ENCODE measurements around the gene FHIT. TPM values are rescaled to one million over a fixed set of nuclear protein-coding genes. Genes with fewer than 3 reads are reported as not detected.

FHIT gene
- total RNA-seq, 4 donors from 2014 or later, result 7.5 to 20.1 (median 13.5) TPM

- no peaks in the 10 kb centered on the region for H3K27me3 ChIP-seq
- 77% methylated on average over 5 of the region's 5 CpGs; no CpG with 5 or more reads in 1 of the 2 donors for WGBS, 2 donors (ENCODE audit: low coverage in 1 of 2)
- H3K9me3 ChIP-seq, result no peaks in the 10 kb centered on the region
- intact Hi-C loops (cut with DNase I; ENCODE audit: low total_unique reads) (no loop called here), in situ Hi-C loops (cut with MboI; ENCODE audit: low pct_ligation_motif_present in 1 of 4, low pct_unique_long_range_greater_than_20kb in 1 of 4, low sequenced_read_pairs in 3 of 4) (no loop called here)
- TF ChIP-seq POLR2AphosphoS5 (IDR thresholded peaks at IDR 0.05), result no peak
- TF ChIP-seq POLR2A (IDR thresholded peaks at IDR 0.05), result no peak
- TF ChIP-seq CTCF (IDR thresholded peaks at IDR 0.05), result no peak
- no peaks in the 10 kb centered on the region for H3K4me1 ChIP-seq
- no peak overlapping the region for H3K4me3 ChIP-seq
- no peak overlapping the region for H3K27ac ChIP-seq
- DNase-seq, result no peak
- H3K36me3 ChIP-seq, result no peaks in the 10 kb centered on the region
These were observed 112.9 kb downstream of the FHIT start for GRCh38 chr3:61138401-61138800.

GRCh38 chr3:61136191-61136590 is 115.1 kb downstream of the FHIT start:
- in situ Hi-C loops (cut with MboI; ENCODE audit: low pct_ligation_motif_present in 1 of 4, low pct_unique_long_range_greater_than_20kb in 1 of 4, low sequenced_read_pairs in 3 of 4), result no loop called here
- Histone ChIP-seq H3K4me1 (no peaks in the 10 kb centered on the region), H3K27ac (no peak overlapping the region), H3K9me3 (no peaks in the 10 kb centered on the region), H3K27me3 (no peaks in the 10 kb centered on the region), H3K36me3 (no peaks in the 10 kb centered on the region), H3K4me3 (no peak overlapping the region)
- WGBS, 2 donors (ENCODE audit: low coverage in 1 of 2), result 87% methylated on average over 5 of the region's 5 CpGs; no CpG with 5 or more reads in 1 of the 2 donors
- intact Hi-C loops (cut with DNase I; ENCODE audit: low total_unique reads), result no loop called here
- TF ChIP-seq POLR2A (IDR thresholded peaks at IDR 0.05) (no peak), POLR2AphosphoS5 (IDR thresholded peaks at IDR 0.05) (no peak), CTCF (IDR thresholded peaks at IDR 0.05) (no peak)
- DNase-seq, result no peak

GRCh38 chr3:61134532-61134931 is 116.7 kb downstream of the FHIT start:
- DNase-seq, result no peak
- in situ Hi-C loops (cut with MboI; ENCODE audit: low pct_ligation_motif_present in 1 of 4, low pct_unique_long_range_greater_than_20kb in 1 of 4, low sequenced_read_pairs in 3 of 4) (no loop called here), intact Hi-C loops (cut with DNase I; ENCODE audit: low total_unique reads) (no loop called here)
- Histone ChIP-seq H3K36me3 (no peaks in the 10 kb centered on the region), H3K27ac (no peak overlapping the region), H3K4me3 (no peak overlapping the region), H3K9me3 (no peaks in the 10 kb centered on the region), H3K27me3 (no peaks in the 10 kb centered on the region), H3K4me1 (no peaks in the 10 kb centered on the region)
- 75 to 95% methylated on average over 1 to 3 of the region's 3 CpGs for WGBS, 2 donors (ENCODE audit: low coverage in 1 of 2)
- TF ChIP-seq EP300 (IDR thresholded peaks at IDR 0.05; ENCODE audit: low read depth) (no peak), POLR2A (IDR thresholded peaks at IDR 0.05) (no peak), POLR2AphosphoS5 (IDR thresholded peaks at IDR 0.05) (no peak), CTCF (IDR thresholded peaks at IDR 0.05) (no peak)

GRCh38 chr3:61132062-61132461 is 119.2 kb downstream of the FHIT start:
- no peak overlapping the region for H3K27ac ChIP-seq
- H3K4me3 ChIP-seq, result no peak overlapping the region
- in situ Hi-C loops (cut with MboI; ENCODE audit: low pct_ligation_motif_present in 1 of 4, low pct_unique_long_range_greater_than_20kb in 1 of 4, low sequenced_read_pairs in 3 of 4) (no loop called here), intact Hi-C loops (cut with DNase I; ENCODE audit: low total_unique reads) (no loop called here)
- TF ChIP-seq POLR2A (IDR thresholded peaks at IDR 0.05), result no peak
- TF ChIP-seq EP300 (IDR thresholded peaks at IDR 0.05; ENCODE audit: low read depth), result no peak
- TF ChIP-seq POLR2AphosphoS5 (IDR thresholded peaks at IDR 0.05), result no peak
- TF ChIP-seq CTCF (IDR thresholded peaks at IDR 0.05), result no peak
- no peaks in the 10 kb centered on the region for H3K36me3 ChIP-seq
- no peaks in the 10 kb centered on the region for H3K27me3 ChIP-seq
- no peaks in the 10 kb centered on the region for H3K4me1 ChIP-seq
- DNase-seq, result no peak
- H3K9me3 ChIP-seq, result no peaks in the 10 kb centered on the region

All from transverse colon (tissue), 4 donors.